ENCODE results near the gene PTBP1. TPM values are rescaled to one million over a fixed set of nuclear protein-coding genes. Genes with fewer than 3 reads are reported as not detected.

PTBP1 gene
- total and polyA plus RNA-seq, 9 of the 15 experiments (the other 6 are each of a cell fraction or from before 2014, with no cell fraction given), result 14.0 to 759 (median 234) TPM

- TF ChIP-seq POLR2G (IDR thresholded peaks at IDR 0.05; ENCODE audit: low read depth, low read length) (peak; percentile 43; the same call in 1 of the 2 replicates), RBM14 (IDR thresholded peaks at IDR 0.05; ENCODE audit: borderline replicate concordance, insufficient read depth, low read depth, low read length) (0 out of 2 replicates have a peak, but pooled peaks have one; percentile 27), HMG20B (CRISPR knock-in tag; IDR thresholded peaks at IDR 0.05) (no peak), NELFE (IDR thresholded peaks at IDR 0.05; ENCODE audit: insufficient read depth, insufficient read length) (no peak), ZNF609 (CRISPR knock-in tag; IDR thresholded peaks at IDR 0.05; ENCODE audit: borderline replicate concordance) (no peak), ESRRB (CRISPR knock-in tag; IDR thresholded peaks at IDR 0.05; ENCODE audit: borderline replicate concordance) (no peak), ZBTB7A (IDR thresholded peaks at IDR 0.05; ENCODE audit: borderline replicate concordance, control insufficient read depth, low read depth, low read length) (peak; percentile 100), ZBTB5 (IDR thresholded peaks at IDR 0.05) (no peak), NONO (IDR thresholded peaks at IDR 0.05; ENCODE audit: low read depth in 2 of 2, low read length in 1 of 2) (0 out of 4 replicates have a peak, but pooled peaks of 1 of the 2 experiments have one; percentile 22), TCF15 (CRISPR knock-in tag; IDR thresholded peaks at IDR 0.05) (no peak), NFRKB (IDR thresholded peaks at IDR 0.05; ENCODE audit: low read depth) (no peak), ARID4B (CRISPR knock-in tag; IDR thresholded peaks at IDR 0.05) (no peak), ZNF217 (CRISPR knock-in tag; IDR thresholded peaks at IDR 0.05) (no peak), FOXA3 (CRISPR knock-in tag; conservative IDR thresholded peaks at IDR 0.05 in 1 of 2, IDR thresholded peaks at IDR 0.05 in 1 of 2) (no peak), NFE2 (IDR thresholded peaks at IDR 0.05; ENCODE audit: low read depth) (no peak)
Observed at GRCh38 chr19:821825-822503, 24.7 kb downstream of the PTBP1 start, which contains the start of gene PLPPR3 (continued).

Measured in K562 (cell line).